Lung (tissue), 12 donors: Measurements from ENCODE around the gene PTPRN2. TPM values are rescaled to one million over a fixed set of nuclear protein-coding genes. Genes with fewer than 3 reads are reported as not detected.
A peak's percentile ranks its signal among the peaks of the same experiment; 100 is the strongest.
"Not testable (repeated sequence)": the region's sequence is repeated elsewhere in the genome, so short reads cannot be mapped to it uniquely, and the experiment has no call there.

Source experiments
- ATAC-seq: fragments of 200-7000 bp; cut with Tn5 transposase; one replicate; pipeline ENCODE4 v1.9.1; 2020; ENCODE audit warnings: moderate number of reproducible peaks; ENCODE audit not compliant: insufficient read depth, low FRiP score
- DNase-seq, 3 donors: peaks; one replicate each; pipeline ENCODE4 v3.0.0-alpha.2; 2013 to 2017
- H3K27ac ChIP-seq, 2 donors: one replicate each; pipeline ENCODE4 v1.5.1; 2013; ENCODE audit warnings: mild to moderate bottlenecking in 2 of 2, moderate library complexity in 2 of 2, control low read depth in 1 of 2, inconsistent platforms in 1 of 2, low read depth in 1 of 2, low read length in 1 of 2
- H3K27me3 ChIP-seq, 3 donors: one replicate each; pipeline ENCODE4 v1.5.1; 2013; ENCODE audit warnings: low read length in 2 of 3; ENCODE audit not compliant: control insufficient read depth in 3 of 3, insufficient read depth in 3 of 3
- H3K36me3 ChIP-seq, 4 donors: one replicate each; pipeline ENCODE4 v1.5.1; 2013; ENCODE audit warnings: low read length in 4 of 4, mild to moderate bottlenecking in 1 of 4, moderate library complexity in 1 of 4; ENCODE audit not compliant: control insufficient read depth in 4 of 4, insufficient read depth in 4 of 4
- H3K4me1 ChIP-seq, 5 donors: one replicate each; pipeline ENCODE4 v1.5.1; 2013; ENCODE audit warnings: low read length in 5 of 5, mild to moderate bottlenecking in 2 of 5, moderate library complexity in 1 of 5; ENCODE audit not compliant: control insufficient read depth in 5 of 5, insufficient read depth in 5 of 5
- H3K4me3 ChIP-seq: one replicate; pipeline ENCODE4 v1.5.1; 2013; ENCODE audit warnings: mild to moderate bottlenecking, control low read depth, moderate library complexity
- H3K9ac ChIP-seq, 2 donors: one replicate each; pipeline ENCODE4 v1.5.1; 2013; ENCODE audit warnings: low read length in 2 of 2, control low read depth in 1 of 2; ENCODE audit not compliant: insufficient read depth in 1 of 2
- H3K9me3 ChIP-seq, 4 donors: one replicate each; pipeline ENCODE4 v1.5.1; 2013; ENCODE audit warnings: low read length in 3 of 4, mild to moderate bottlenecking in 1 of 4, moderate library complexity in 1 of 4; ENCODE audit not compliant: control insufficient read depth in 4 of 4, insufficient read depth in 3 of 4
- WGBS, 2 donors: extraction: QIAGEN DNeasy Blood & Tissue Kit; methylation state at CpG; one replicate each; pipeline ENCODE4 v1.1.7; 2013; 5-methylcytosine and 5-hydroxymethylcytosine counted together
- polyA plus RNA-seq, 2 donors: library from polyadenylated mRNA; stranded (reverse); fragments of 200-250 nt; gene quantifications; one replicate each; pipeline ENCODE4 v1.2.1, GENCODE V29; 2013
- total RNA-seq, 2 donors: library from RNA; depleted of rRNA in 1 of 2; stranded (reverse); fragments of >200 nt in 1 of 2; gene quantifications; one replicate each; pipeline ENCODE4 v1.2.1, GENCODE V29; 2014 to 2021
- TF ChIP-seq, protein P1 (sequence below): IDR thresholded peaks from 2 replicates; pipeline ENCODE4 v1.5.1; 2012; ENCODE audit warnings: mild to moderate bottlenecking; ENCODE audit errors: control extremely low read depth, extremely low read depth
- donor health status: control.
- donor health status: control.
- donor health status: Bipolar disorder and iron deficiency.
- donor health status: healthy.
- donor health status: DM: yes; HTN: yes; CAD: no.

PTPRN2 gene
- total and polyA plus RNA-seq, 4 donors = 2.1 to 7.4 (median 4.4) TPM

DNA sequence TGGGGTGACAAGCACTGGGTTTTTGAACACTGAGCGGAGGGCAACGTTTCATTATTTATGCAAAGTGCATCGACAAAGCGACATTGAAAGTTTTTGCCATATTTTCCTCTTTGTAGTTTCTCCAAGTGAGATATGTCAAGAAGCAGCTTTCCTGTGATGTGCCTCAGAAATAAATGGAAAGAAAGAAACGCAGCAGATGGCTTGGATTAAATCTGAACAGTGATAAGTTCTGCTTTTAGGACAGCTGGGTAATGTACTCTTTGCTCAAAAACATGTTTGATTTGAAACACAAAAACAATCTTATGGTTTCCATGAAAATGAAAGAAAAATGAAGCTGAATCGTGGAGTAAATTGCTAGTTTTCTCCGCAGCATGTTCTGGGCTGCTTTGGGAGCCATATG lies 166.3 kb downstream of the PTPRN2 start:
- TF ChIP-seq, protein P1, sequence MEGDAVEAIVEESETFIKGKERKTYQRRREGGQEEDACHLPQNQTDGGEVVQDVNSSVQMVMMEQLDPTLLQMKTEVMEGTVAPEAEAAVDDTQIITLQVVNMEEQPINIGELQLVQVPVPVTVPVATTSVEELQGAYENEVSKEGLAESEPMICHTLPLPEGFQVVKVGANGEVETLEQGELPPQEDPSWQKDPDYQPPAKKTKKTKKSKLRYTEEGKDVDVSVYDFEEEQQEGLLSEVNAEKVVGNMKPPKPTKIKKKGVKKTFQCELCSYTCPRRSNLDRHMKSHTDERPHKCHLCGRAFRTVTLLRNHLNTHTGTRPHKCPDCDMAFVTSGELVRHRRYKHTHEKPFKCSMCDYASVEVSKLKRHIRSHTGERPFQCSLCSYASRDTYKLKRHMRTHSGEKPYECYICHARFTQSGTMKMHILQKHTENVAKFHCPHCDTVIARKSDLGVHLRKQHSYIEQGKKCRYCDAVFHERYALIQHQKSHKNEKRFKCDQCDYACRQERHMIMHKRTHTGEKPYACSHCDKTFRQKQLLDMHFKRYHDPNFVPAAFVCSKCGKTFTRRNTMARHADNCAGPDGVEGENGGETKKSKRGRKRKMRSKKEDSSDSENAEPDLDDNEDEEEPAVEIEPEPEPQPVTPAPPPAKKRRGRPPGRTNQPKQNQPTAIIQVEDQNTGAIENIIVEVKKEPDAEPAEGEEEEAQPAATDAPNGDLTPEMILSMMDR = no peak
- WGBS, 2 donors = 78% methylated on average over 7 of the region's 7 CpGs
- DNase-seq (peak in 2 of 3 donors; percentile 69 to 77), ATAC-seq (no peak)
- Histone ChIP-seq H3K36me3 (no peaks in the 10 kb centered on the region), H3K27ac (no peak overlapping the region), H3K4me3 (no peak overlapping the region), H3K4me1 (peaks cover 0 to 10% (median 0%) of the 10 kb centered on the region in 5 donors), H3K9ac (no peak overlapping the region), H3K27me3 (no peaks in the 10 kb centered on the region), H3K9me3 (peaks cover 0 to 10% (median 4%) of the 10 kb centered on the region in 4 donors)

DNA sequence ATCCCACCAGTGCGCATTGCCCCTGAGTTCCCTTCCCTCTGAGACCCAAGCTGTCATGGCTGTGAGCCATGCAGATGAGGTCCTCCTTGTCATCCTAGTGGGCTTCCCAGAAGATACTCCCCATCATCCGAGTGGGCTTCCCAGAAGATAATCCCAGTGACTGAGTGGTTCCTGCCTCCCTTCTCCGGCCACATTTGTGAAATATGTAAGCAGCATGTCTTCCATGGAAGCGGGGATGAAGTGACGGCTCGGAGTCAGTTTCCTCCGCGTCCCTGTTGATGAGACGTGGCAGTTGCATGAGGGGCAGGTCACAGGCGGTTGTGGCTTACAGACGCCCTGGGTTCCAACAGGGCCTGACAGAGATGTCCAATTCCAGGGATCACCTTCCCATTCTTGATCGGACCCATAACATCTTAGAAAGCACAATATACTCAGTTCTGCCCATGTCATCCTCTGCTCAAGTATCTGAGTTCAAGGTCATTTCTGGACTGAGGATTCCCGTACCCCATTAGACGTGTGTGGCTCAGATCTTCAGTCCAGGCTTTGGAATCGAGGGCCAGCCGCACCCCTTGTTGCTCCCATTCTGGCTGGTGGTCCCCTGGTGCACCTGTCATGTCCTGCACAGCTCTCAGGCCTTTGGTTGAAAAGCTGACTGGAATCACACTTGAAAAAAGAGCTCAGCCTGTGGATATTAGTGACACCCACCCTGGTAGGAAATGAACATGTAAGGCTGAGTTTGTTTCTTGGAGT lies 166.9 kb downstream of the PTPRN2 start:
- Histone ChIP-seq H3K27me3 (no peaks in the 10 kb centered on the region), H3K4me3 (no peak overlapping the region), H3K36me3 (no peaks in the 10 kb centered on the region), H3K27ac (no peak overlapping the region), H3K9ac (no peak overlapping the region), H3K9me3 (peaks cover 0 to 10% (median 4%) of the 10 kb centered on the region in 4 donors), H3K4me1 (peaks cover 0 to 10% (median 0%) of the 10 kb centered on the region in 5 donors)
- DNase-seq = no peak
- ATAC-seq = no peak
- WGBS, 2 donors = 91% methylated on average over 16 of the region's 16 CpGs
- TF ChIP-seq, protein P1 = no peak

DNA sequence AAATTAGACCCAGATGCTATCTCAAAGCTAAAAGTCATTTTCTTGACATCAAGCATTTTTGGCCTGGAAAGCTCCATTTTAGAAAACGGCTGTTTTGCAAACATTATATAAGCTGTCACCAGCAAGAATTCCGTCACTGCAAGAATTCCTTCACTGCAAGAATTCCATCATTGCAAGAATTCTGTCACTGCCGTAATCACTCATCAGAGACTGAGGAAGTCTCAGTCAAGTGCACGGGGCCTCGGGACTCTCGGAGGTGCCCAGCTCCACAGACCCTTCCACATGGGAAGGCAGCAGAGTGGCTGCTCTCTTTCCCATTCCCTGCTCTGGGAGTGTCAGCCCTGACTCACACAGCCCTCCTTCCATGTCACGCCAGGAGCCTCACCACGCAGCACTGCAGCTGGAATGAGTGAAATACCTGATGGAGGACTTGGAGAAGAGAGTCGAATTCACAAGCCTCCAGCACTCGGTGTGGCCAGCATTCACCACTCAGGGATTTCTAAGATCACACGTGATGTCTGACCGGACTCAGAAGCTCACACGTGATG lies 168.3 kb downstream of the PTPRN2 start:
- Histone ChIP-seq H3K9ac (no peak overlapping the region), H3K27me3 (no peaks in the 10 kb centered on the region), H3K4me1 (peaks cover 0 to 11% (median under 1%) of the 10 kb centered on the region in 5 donors), H3K36me3 (no peaks in the 10 kb centered on the region), H3K9me3 (peaks cover 0 to 10% (median 4%) of the 10 kb centered on the region in 4 donors), H3K27ac (no peak overlapping the region), H3K4me3 (no peak overlapping the region)
- TF ChIP-seq, protein P1 = no peak
- DNase-seq (no peak), ATAC-seq (no peak)
- 78 to 80% methylated on average over 13 of the region's 13 CpGs for whole genome bisulfite sequencing, 2 donors

DNA sequence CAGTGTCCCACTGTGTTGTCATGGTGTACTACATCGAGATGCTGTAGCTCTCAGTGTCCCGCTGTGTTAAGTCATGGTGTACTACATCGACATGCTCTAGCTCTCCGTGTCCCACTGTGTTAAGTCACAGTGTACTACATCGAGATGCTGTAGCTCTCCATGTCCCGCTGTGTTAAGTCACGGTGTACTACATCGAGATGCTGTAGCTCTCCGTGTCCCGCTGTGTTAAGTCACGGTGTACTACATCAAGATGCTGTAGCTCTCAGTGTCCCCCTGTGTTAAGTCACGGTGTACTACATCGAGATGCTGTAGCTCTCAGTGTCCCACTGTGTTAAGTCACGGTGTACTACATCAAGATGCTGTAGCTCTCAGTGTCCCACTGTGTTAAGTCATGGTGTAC lies 169.2 kb downstream of the PTPRN2 start:
- H3K36me3 ChIP-seq, H3K27ac ChIP-seq, H3K9me3 ChIP-seq, H3K9ac ChIP-seq, DNase-seq, H3K27me3 ChIP-seq, ATAC-seq, H3K4me3 ChIP-seq: not testable (repeated sequence)
- WGBS, 2 donors = 91 to 96% methylated on average over 14 of the region's 14 CpGs
- peaks cover 0 to 15% (median 4%) of the 10 kb centered on the region in 5 donors for H3K4me1 ChIP-seq
